GM19463 (cell line): ENCODE results near the gene CCM2.

ENCODE experiments used
- ATAC-seq: cut with Tn5 transposase; IDR thresholded peaks from one replicate; pipeline ENCODE4 v1.9.1; 2021; ENCODE audit warnings: mild to moderate bottlenecking, moderate library complexity; ENCODE audit not compliant: unreplicated experiment

CCM2 gene

GRCh38 chr7:44967571-44968446 lies 32.2 kb upstream of the CCM2 start:
- ATAC-seq: no peak

DNA sequence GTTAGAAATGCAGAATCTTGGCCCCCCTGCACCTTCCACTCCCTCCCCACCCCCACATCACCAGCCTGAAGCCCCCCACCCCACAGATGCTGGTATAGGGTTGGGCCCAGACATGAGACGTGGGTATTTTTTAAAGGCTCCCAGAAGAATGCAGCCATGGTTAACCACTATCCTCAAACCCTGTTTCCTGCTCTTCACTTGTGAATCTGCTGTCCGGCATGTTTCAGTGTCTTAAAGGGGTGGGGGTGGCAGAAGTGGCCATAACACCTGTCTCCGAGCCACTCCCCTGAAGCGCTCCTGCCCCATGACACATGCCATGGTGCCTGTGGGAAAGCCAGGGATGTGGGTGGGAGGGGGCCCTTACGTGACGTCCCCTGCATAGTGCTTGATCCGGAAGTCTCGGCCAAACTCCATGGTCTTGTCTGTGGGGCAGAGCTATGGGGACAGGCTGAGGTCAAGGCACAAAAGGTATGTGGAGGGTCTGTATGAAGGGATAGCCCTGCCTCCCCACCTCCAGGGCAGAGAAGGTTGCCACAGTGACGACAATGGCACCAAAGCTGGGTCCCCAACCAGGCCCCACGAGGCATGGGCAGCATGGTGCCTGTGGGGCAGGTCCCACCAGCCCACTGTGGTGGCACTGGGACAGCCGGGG lies 30.8 kb upstream of the CCM2 start:
- ATAC-seq: no peak

GRCh38 chr7:44969701-44970522 lies 30.1 kb upstream of the CCM2 start:
- no peak for ATAC-seq

DNA sequence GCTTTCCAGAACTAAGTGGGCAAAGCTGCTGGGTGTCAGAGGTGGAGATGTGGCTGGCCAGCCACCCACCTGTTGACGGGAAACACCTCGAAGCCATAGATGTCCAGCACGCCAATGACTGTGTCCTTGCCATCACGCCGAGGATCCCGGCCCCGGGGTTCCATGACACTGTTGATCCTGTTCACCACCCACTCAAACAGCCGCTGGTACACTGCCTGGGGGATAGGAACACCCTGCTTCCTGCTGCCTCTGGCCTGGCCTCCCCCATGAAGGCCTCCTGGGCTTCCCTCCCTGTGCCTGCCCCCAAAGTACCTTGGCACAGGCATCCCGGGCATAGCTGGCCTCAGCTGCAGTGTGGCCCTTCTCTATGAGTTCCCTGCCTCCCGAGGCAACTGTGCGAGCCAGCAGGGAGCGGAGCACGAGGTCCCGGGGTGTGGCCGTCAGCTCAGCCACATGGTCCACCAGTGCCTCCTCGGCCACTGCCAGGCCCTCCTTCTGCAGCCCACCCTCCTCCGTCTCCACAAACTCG lies 29.4 kb upstream of the CCM2 start:
- ATAC-seq: no peak

DNA sequence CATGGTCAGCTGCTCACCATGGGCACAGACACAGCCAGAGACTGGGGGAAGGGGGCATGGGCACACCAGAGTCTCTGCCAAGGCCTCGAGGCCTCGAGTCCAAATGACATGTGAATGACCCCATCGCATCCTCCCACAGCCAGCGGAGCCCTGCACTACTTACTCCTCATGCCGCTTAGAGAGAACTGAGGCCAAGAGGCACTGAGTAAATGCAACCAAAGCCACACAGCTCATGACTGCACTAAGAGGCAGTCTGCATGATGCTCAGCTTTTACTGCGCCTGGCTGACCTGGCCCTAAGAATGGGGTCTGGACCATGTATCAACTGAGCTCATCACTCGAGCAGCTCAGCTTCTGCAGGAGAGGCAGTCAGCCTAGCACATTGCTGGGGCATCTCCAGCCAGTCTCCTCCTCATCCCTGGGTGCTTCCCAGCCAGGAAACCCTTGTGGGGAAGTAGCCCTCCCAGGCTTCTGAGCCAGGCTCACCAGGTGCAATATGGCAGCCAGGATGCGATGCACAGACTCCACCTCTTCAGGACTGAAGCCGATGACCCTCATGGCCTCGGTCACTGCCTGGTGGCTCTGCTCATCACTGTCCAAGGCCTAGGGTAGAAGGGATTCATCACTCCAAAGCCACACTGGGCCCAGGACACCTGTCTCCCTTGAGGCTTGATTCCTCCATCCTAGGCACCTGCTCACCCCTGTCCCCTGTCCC lies 28.7 kb upstream of the CCM2 start:
- ATAC-seq: no peak

DNA sequence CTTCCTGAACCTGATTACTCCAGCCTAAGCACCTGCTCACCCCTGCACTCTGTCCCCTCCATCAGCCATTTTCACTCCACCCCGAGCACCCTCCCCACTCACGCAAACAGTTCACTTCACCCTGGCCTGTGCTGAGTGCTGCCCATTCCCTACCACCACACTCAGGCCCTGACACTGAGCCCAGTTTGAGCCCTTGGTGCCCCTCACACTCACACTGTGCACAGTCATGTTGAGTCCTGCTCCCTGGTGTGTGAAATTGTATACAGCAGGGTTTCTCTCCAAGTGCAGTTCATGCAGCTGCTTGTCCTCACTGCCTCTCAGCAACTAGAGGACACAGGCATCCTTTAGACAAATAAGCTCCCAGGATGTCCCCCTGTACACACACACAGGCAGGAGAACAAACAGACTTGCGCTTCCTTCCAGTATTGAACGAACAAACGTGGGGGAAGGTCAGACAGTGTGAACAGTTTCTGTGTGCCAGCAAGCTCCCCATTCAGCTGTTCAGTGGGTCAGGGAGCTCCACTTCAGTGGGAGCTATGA lies 28.0 kb upstream of the CCM2 start:
- no peak for ATAC-seq

GRCh38 chr7:44972562-44972961 lies 27.4 kb upstream of the CCM2 start:
- no peak for ATAC-seq

DNA sequence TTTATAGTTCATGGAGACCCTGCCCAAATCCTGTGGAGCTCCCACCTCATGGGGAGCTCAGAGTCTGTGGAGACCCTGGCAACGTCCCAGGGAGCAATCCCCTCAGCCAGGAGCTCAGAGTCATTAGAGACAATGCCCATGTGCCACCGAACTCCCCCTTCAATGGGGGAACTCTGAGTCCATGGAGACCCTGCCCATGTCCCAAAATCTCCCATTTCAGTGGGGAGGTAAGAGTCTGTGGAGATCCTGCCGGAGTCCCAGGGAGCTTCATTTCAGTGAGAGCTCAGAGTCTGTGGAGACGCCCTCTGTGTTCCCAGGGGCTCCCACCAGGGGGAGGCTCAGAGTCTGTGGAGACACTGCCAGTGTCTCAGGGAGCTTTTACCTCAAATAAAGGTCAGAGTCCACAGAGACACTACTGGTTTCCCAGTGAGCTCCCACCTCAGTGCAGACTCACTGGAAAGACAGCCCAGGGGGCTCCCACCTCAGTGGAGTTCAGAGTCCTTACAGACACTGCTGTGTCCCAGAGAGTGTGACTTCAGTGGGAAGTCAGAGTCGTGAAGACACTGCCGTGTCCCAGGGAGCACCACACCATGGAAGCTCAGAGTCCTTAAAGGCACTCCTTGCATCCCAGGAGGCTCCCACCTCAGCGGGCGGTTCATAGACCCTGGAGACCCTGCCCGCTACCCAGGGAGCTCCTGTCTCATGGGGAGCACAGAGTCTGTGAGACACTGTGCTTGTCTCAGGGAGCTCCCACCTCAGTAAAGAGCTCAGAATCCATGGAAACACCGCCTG lies 26.2 kb upstream of the CCM2 start:
- no peak for ATAC-seq

- no peak for ATAC-seq
Observed at GRCh38 chr7:44974549-44974948, 25.5 kb upstream of the CCM2 start.

DNA sequence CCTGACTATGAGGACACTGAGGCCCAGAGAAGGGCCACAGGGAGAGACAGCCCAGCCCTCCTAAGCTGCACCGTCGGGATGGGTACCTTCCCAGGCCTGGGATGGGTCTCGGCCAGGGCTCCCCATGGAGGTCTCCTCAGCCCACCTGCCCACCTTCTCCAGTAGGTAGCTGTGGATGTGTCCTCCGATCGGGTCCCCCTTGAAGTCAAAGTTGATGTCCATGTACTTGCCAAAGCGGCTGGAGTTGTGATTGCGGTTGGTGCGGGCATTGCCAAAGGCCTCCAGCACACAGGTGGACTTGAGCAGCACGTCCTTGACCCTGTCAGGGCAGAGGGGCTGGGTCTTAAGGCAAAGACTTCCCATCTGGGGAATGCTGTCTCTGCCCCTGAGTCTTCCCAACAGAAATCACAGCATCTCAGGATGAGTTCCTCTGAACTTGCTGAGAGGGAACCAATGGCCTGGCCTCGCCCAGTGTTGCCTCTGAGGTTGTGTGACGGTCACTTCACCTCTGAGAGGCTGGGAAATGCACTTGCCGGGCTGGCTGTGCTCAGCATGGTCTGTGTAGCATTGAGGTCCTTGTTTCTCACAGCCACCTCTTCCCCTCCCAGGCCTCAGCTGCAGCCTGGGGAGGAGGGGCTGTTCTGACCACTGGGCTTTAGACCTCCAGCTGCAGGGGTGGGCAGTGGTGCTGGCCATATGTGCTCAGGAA lies 24.5 kb upstream of the CCM2 start:
- no peak for ATAC-seq

- ATAC-seq: no peak
Observed at GRCh38 chr7:44976040-44976745, 23.8 kb upstream of the CCM2 start.

- no peak for ATAC-seq
Observed at GRCh38 chr7:44976746-44977196, 23.2 kb upstream of the CCM2 start.

- ATAC-seq: no peak
Observed at GRCh38 chr7:44977304-44977958, 22.6 kb upstream of the CCM2 start.

GRCh38 chr7:44977959-44978335 lies 22.1 kb upstream of the CCM2 start:
- no peak for ATAC-seq

DNA sequence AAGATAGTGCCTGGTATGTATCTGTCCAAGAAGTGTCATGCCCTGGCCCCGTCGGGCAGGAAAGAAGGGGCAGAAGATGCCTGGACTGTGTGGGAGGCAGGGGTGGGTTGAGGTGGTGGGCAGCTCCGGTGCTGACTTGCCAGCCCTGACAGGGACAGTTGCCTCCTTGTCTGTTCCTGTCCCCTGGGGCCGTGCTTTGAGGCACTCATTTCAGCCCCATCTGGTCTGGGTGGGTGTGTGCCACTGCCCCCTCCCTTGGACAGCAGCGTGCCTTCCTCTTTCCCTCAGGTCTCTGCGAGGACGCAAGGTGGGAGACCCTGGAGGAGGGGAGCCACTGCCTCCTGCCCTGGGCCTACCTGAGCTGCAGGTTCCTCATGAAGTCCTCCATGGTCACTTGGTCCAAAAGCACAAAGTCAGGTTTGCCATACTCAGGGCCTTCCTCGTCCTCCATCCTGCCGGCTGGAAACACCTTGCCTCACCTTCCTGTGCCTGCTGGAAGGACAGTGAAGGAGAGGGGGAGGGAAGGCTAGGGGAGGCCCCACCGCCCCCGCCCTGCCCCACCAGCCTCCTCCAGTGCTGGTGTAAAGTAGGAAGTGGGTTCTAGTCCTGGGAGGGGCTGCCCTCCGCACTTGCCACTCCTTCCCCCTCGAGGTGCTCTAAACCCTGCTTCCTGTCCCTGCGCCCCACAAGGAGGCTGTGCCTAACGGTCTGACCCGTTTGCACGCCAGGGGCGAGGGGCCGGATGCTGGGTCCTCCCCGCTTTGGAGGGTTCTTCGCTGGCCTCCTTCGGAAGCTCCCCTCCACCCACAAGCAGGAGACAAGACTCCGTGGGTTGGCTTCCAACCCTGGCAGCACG lies 21.3 kb upstream of the CCM2 start, which contains the start of gene MYO1G:
Gene MYO1G (minus strand): TSS at position 505 of the 856 bp plus-strand sequence. CDS start 54 bp downstream, at position 451.
- peak; percentile 60 for ATAC-seq

DNA sequence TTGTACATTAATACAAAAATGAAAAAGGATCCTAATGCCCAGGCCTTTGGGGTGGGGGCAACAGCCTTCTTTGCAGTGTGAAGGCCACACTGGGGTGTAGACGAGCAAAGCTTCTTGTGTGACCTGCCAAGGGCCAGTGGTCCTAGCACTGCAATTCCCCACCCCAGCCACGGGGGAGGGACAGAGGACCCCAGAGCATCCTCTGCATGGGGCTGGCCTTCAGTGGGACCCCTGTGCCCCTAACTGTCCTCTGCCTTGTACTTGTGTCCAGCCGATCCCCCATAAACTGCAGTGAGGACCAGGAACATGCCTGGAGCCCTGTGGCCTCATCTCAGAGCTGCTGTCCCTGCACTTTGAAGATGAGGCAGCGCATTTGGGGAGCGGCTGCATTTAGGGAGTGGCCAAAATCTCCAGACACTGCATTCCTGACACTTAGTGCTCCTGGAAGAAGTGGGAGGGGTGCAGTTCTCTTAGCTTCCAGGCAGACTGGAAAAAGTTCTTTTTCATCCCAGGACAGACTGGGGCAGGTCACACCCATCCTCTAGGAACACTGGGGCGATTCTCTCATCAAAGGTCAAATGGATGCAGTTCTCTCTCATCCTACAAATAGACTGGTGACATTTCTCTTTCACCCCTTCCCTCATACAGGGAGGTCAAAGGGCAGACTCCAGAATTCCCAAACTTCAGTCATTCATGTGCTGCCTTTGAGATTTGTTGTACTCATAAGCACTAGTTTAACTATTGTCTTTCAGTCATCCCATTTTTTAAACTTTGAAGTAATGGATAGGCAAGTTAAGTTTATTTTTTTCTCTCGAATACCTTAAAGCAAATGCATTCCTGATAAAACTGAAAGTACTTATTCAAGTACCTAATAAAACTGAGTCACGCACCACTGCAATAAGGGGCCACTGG lies 20.3 kb upstream of the CCM2 start:
- no peak for ATAC-seq
